ENCODE data around the gene IFT20.

DNA sequence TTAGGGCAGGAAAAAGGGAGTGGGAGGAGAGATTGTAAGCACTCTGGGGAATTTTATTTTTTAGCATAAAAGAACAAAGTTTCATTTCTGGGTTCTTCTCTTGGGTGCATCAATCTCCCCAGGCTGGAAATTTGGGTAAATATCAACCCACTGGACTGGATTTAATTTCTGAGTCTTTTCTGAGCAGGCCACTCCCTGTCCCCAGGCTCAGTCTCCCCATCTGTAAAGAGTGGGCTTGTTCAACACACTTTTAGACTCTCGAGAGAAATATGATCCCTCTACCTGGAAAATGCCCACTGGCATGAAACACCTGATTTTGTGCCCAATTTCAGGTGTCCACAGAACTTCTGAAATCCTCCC is 35.5 kb upstream of the IFT20 start:
- TF ChIP-seq, protein P1, sequence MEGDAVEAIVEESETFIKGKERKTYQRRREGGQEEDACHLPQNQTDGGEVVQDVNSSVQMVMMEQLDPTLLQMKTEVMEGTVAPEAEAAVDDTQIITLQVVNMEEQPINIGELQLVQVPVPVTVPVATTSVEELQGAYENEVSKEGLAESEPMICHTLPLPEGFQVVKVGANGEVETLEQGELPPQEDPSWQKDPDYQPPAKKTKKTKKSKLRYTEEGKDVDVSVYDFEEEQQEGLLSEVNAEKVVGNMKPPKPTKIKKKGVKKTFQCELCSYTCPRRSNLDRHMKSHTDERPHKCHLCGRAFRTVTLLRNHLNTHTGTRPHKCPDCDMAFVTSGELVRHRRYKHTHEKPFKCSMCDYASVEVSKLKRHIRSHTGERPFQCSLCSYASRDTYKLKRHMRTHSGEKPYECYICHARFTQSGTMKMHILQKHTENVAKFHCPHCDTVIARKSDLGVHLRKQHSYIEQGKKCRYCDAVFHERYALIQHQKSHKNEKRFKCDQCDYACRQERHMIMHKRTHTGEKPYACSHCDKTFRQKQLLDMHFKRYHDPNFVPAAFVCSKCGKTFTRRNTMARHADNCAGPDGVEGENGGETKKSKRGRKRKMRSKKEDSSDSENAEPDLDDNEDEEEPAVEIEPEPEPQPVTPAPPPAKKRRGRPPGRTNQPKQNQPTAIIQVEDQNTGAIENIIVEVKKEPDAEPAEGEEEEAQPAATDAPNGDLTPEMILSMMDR (conservative IDR thresholded peaks at IDR 0.05 in 1 of 2, IDR thresholded peaks at IDR 0.05 in 1 of 2; ENCODE audit: low read depth in 1 of 2, low read length in 2 of 2) = no peak
- TF ChIP-seq EZH2 (IDR thresholded peaks at IDR 0.05; ENCODE audit: low read length, missing control alignments) = no peak

All from fibroblast of lung (primary cell).